ENCODE measurements around the gene CYP19A1.

Gene CYP19A1

GRCh38 chr15:51356983-51357382 is 18.6 kb upstream of the CYP19A1 start:
- DNase-seq = no peak

GRCh38 chr15:51356147-51356546 is 17.8 kb upstream of the CYP19A1 start:
- DNase-seq = no peak

- no peak for DNase-seq
Observed at GRCh38 chr15:51355096-51355495, 16.7 kb upstream of the CYP19A1 start.

GRCh38 chr15:51353976-51354375 is 15.6 kb upstream of the CYP19A1 start:
- no peak for DNase-seq

DNA sequence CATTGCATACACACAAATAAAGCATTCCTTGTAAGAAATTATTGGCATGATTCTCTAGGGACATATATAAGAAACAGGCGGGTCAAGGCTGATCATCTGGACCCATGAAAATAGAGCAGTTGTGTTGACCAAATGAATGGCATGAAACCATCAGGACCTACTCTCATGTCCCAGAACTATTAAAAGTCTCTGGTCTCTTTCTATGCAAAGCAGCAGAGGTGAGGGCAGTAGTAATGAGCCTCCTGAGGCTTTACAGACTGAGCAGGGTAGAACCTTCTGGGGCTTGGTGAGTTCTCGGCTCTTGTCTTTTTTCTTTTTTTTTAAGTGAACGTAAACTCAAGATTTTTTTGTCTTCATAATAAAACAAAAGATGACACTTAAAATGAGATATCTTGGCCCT is 12.3 kb upstream of the CYP19A1 start:
- no peak for DNase-seq

DNA sequence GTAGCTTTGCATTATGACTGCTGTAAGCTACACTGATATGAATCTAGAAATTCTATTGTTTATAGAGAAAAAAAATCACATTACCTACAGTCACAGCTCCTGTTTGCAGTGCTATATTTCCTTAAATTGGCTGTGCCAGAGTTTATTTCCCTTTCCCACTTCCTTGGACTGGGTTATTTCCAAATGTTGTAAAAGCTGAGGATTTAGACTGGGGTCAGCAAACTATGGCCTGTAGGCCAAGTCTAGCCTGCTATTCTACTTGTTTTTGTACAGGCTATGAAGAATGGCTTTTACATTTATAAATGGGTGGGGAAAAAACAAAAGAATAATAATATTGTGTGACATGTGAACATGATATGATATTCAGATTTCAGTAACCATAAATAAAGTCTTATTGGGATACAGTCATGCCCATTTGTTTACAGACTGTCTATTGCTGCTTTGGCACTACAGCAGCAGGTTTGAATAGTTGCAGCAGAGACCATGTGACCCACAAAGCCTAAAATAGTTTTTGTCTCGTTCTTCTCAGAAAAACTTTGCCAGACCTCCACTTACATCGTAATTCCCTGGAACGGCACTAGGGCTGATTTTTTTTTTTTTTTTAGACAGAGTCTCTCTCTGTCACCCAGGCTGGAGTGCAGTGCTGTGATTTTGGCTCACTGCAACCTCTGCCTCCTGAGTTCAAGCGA is 10.9 kb upstream of the CYP19A1 start:
- DNase-seq = no peak

DNA sequence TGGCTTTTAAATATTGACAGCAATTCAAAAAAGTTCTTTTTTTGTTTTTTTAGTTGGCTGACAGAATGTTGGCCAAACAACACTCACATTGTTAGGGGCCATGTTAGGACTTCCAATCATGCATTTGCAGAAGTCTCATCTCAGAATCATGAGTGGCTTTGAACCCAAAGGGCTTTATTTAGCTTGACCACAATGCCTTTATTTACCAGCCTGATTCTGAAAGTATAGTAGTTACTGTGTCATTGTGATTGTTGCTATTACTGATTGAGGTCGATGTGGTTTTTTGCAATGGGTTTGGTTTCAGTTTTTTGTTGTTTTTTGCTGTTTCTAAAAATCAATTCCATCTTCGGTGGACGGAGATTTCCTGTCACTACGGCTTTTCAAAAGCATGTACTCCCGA is 10.3 kb upstream of the CYP19A1 start:
- DNase-seq = no peak

GRCh38 chr15:51346136-51346535 is 7.7 kb upstream of the CYP19A1 start:
- no peak for DNase-seq

GRCh38 chr15:51343466-51343865 is 5.1 kb upstream of the CYP19A1 start:
- DNase-seq = no peak

DNA sequence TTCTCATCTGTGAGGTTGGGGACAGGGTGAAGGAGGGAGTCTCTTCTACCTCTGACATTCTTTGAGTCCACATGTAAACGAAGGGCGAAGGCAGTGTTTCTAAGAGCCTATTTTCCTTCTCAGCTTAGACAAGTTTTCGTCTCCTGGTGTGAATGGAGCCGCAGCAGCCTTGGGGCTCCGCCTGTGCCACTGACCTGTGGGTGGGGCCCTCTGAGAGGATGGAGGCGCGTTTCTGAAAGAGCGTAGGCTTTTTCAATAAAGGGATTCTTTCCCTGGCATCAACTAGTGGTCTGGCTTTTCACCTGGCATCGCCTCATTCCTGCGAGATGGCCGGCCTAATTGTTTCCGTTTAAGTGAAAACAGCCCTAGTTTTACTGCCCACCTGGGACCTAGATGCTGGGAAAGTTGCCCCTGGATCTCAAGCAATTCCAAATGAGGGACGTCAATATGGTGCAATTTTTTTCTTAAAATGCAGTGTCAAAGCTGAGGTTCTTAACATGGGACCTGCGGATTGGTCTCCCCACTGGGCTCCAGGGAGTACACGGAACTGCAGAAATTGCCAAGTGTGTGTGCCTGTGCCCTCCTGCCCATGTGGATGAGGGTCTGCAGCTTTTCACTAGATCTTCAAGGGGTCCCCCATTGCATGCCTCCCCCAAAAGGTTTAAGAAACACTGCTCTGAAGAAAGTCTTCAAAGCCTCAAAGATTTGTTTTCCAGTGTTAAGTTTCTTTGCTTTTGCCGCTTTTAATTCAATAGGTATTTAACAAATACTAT is 4.0 kb upstream of the CYP19A1 start:
- no peak for DNase-seq

GRCh38 chr15:51341366-51342226 is 3.2 kb upstream of the CYP19A1 start, which contains the start of gene GLDN:
Gene GLDN, plus strand, starts transcription at chr15:51341655. Its CDS starts 30 bp downstream, at chr15:51341685.
- no peak for DNase-seq

DNA sequence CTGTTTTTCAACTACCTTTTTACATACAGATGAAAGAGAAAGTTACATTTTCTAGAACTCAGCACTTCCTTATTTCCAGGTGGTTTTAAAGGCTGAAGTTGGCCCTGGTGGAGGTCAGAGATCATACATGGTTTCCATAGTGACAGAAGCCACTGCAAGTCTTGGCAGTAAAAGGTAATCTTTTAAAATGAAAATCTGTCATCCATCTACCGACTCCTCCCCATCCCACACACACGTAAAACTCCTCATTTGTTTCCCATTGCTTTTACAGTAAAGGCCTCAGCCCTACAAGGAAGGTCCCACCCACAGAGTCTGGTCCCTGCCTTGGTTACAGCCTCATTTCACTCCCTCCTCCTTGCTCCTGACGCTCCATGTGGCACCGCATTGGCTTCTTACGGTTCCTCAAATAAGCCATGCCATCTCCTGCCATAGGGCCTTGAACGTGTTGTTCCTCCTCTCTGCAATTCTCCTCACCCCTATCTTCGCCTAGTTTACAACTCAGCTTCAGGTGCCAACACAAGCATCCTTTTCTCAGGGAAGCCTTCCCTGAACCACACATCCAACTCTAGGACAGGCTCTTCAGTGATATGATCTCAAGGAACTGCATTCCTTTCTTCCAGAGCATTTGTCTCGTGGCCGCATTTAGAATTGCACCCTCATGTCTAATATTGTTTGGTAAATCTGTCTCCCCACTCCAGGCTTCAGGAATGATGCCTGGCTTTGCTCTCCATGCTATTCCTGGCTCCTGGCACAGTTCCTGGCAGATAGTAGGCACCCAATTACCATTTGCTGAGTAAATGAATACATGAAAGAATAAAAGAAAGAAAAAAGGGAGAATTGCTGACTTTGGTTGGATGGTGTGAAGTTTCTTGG is 2.6 kb downstream of the CYP19A1 start:
- DNase-seq = no peak

- DNase-seq = no peak
Observed at GRCh38 chr15:51335087-51335486, 3.3 kb downstream of the CYP19A1 start.

DNA sequence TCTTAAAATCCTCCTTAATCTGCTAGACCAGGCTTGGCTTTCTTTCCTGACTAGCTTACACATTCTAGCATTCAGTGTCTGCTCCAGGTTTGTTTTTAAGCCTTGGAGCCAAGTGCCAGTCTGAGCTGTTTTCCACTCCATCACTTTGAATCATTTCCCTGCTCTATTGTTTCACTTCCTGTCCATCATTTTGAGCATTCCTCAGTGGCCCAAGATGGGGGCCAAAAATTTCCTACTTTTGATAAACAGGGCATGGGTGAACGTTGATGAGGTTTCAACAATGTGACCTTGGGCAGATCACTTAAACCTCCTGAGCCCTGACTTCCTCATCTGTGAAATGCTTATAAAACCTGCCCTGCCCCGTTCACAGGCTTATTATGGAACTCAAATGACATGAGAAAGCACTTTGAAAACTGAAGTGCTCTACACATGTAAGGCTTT is 4.4 kb downstream of the CYP19A1 start:
- DNase-seq = no peak

DNA sequence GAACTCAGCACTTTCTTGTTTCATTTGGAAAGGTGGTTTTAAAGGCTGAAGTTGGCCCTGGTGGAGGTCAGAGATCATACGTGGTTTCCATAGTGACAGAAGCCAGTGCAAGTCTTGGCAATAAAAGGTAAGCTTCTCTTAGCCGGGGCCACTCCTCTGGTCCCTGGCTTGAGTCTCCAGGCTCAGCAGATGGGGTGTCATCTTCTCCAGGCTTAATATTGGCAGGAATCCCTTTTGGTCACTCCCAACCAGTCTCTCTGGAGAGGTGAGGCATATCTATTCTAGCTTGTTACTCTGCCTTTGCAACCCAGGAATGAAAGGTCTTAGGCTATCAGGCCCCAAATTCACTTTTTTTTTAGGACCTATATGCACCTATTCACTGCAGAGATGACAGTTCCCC is 4.8 kb downstream of the CYP19A1 start:
- DNase-seq = no peak

GRCh38 chr15:51332206-51333147 is 5.9 kb downstream of the CYP19A1 start:
- DNase-seq = no peak

- DNase-seq = no peak
Observed at GRCh38 chr15:51331141-51331540, 7.3 kb downstream of the CYP19A1 start.

DNA sequence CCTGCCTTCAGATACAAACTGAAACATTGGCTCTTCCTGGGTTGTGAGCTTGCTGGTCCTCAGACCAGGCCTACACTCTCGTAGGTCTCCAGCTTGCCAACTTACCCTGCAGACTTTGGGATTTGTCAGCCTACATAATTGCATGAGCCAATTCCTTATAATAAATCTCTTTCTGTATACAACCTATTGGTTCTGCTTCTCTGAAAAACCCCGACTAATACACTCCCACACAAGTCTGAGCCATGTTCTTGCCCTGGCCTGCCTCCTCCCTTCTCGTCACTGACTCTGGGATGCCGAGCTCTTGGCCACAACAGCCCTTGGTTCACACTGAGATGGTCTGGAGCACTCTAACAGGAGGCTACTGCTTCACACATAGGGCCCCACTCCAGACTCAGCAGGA is 9.5 kb downstream of the CYP19A1 start:
- DNase-seq = no peak

DNA sequence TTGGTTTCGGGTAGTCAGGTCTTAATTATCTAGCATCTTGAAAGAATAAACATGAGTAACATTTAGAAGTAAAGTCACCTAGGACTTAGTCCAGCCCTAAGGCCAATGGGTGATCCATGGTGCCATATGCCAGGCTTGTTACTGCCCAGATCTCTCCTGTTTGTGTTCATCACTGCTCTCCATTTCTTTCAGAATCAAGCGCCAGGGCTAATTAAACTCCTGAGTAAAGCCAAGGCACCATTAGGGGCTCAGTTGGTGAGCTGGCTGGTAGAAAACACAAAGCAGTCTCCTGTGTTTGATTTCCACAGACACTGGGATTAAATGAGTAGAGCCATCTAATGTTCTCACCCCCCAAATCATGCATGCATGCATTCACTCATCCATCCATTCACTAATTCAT is 11.3 kb downstream of the CYP19A1 start:
- no peak for DNase-seq

- DNase-seq = no peak
Observed at GRCh38 chr15:51325167-51325566, 13.2 kb downstream of the CYP19A1 start.

- DNase-seq = no peak
Observed at GRCh38 chr15:51323749-51324148, 14.6 kb downstream of the CYP19A1 start.
